ENCODE measurements around the gene CHST6. TPM values are rescaled to one million over a fixed set of nuclear protein-coding genes. Genes with fewer than 3 reads are reported as not detected.

CHST6 gene
- total RNA-seq, 1 donor from 2014 or later, result 0.02 TPM

DNA sequence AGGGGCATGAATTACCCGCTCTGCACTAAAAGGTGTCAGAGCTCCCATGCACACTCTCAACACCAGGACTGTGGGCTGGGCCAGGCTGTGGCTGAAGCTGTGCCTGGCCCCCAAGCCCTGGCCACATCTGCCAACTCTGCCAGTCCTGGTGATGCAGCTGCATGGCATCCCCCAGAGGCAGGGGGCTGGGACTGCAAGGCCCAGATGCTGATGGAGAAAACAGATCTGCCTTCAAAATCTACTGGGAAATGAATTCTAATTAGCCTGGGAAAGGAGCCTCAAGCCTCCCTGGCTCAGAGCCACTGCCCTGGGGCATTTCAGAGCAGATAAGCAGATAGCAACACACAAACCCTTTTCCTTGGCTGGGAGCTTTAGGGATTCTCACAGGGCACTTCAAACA lies 3.4 kb downstream of the CHST6 start:
- intact Hi-C loops (cut with micrococcal nuclease), result no loop called here
- CTCF ChIA-PET, result interaction anchor here (0.6 kb wide), 1 partner anchor 494 kb away, joined by 3 read pairs; no protein-coding TSS in a partner anchor
- DNase-seq (no peak), ATAC-seq (ENCODE audit: low read depth) (peak; percentile 29)
- Mint-ChIP-seq H3K27me3 (peaks cover 14% of the 10 kb centered on the region), H3K9me3 (no peaks in the 10 kb centered on the region), H3K27ac (no peak overlapping the region), H3K4me3 (no peak overlapping the region), H3K36me3 (ENCODE audit: low read depth) (no peaks in the 10 kb centered on the region), H3K4me1 (peaks cover 18% of the 10 kb centered on the region)
- TF ChIP-seq, protein P1, sequence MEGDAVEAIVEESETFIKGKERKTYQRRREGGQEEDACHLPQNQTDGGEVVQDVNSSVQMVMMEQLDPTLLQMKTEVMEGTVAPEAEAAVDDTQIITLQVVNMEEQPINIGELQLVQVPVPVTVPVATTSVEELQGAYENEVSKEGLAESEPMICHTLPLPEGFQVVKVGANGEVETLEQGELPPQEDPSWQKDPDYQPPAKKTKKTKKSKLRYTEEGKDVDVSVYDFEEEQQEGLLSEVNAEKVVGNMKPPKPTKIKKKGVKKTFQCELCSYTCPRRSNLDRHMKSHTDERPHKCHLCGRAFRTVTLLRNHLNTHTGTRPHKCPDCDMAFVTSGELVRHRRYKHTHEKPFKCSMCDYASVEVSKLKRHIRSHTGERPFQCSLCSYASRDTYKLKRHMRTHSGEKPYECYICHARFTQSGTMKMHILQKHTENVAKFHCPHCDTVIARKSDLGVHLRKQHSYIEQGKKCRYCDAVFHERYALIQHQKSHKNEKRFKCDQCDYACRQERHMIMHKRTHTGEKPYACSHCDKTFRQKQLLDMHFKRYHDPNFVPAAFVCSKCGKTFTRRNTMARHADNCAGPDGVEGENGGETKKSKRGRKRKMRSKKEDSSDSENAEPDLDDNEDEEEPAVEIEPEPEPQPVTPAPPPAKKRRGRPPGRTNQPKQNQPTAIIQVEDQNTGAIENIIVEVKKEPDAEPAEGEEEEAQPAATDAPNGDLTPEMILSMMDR (IDR thresholded peaks at IDR 0.05), result no peak
- POLR2A ChIA-PET, result no interaction called here

DNA sequence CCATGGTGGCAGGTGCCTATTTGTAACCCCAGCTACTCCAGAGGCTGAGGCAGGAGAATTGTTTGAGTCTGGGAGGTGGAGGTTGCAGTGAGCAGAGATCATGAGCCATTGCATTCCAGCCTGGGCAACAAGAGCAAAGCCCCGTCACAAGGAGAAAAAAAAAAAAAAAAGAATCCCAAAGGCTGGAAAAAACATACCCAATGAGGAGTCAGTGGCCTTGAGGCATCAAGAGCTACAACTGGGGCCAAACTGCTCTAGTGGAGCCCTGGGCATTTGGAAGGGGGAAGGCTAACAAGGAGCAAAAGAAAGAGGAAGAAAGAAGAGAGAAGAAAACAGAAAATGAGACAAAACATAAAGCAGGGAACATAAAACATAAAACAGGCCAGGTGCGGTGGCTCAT lies 6.9 kb downstream of the CHST6 start:
- Mint-ChIP-seq H3K36me3 (ENCODE audit: low read depth) (no peaks in the 10 kb centered on the region), H3K27me3 (no peaks in the 10 kb centered on the region), H3K9me3 (no peaks in the 10 kb centered on the region), H3K4me3 (no peak overlapping the region), H3K27ac (no peak overlapping the region), H3K4me1 (peaks cover 35% of the 10 kb centered on the region)
- CTCF ChIA-PET, result no interaction called here
- POLR2A ChIA-PET, result no interaction called here
- TF ChIP-seq, protein P1 (IDR thresholded peaks at IDR 0.05), result no peak
- intact Hi-C loops (cut with micrococcal nuclease), result no loop called here
- DNase-seq (no peak), ATAC-seq (ENCODE audit: low read depth) (no peak)

DNA sequence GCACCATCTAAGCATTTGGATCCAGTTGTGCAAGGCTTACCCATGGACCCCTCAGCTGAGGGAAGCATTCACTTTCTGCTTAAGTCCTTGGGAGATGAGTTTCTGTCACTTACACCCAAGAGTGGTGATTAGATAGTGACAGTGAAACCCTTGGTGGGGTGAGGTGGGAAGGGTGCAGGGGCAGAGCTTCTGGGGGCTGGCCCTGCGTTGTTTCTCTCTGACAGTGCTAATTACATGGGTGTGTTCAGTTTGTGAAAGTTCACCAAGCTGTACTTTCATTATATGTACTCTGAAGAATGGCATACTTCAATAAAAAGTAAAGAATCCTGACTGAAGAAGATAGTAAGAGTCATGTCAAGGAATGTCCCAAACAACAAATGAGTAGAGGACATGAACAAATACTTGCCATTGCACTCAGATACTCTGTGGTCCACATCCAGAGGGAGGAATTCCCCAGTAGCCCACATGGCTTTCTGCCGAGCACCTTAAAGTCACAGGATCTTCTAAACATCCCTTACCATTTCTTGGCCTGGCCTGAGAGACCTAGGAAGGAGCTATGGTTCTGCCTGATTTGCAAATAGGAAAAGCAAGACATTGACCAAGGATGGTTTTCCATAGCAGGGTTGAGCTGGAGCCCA lies 8.4 kb downstream of the CHST6 start:
- Mint-ChIP-seq H3K27me3 (no peaks in the 10 kb centered on the region), H3K9me3 (no peaks in the 10 kb centered on the region), H3K4me1 (peaks cover 35% of the 10 kb centered on the region), H3K36me3 (ENCODE audit: low read depth) (no peaks in the 10 kb centered on the region), H3K27ac (no peak overlapping the region), H3K4me3 (no peak overlapping the region)
- ATAC-seq (ENCODE audit: low read depth) (no peak), DNase-seq (no peak)
- CTCF ChIA-PET, result no interaction called here
- POLR2A ChIA-PET, result no interaction called here
- TF ChIP-seq, protein P1 (IDR thresholded peaks at IDR 0.05), result no peak
- intact Hi-C loops (cut with micrococcal nuclease), result no loop called here

DNA sequence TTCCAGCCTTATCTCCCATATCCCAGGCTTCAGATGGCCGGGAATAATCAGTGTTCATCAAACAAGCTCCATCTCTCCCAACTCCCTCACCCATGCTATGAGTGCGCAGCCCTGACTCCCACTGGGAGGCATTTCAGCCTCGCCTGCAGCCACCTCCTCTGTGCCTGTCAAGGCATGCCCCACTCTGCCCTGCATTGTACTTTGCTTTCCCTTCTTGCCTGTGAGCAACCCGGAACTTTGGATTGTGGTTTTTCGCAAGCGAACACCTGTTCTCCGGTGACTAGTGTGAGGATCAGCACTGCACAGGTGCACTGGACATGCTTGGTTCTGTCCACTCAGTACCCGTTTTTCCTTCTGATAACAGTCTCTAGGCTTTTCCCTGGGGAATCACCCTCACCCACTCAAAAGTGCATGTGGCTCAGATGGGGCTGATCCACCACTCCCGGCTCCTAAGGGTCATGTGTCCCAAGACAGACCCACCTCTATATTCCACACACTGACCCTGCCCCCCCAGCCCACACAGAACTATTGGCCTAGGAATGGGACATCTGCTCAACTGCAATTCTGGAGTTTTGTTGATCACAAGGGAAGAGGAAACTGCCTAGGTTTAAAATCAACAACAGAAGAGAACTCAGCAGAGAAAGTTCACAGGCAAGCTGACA lies 9.1 kb downstream of the CHST6 start:
- TF ChIP-seq, protein P1 (IDR thresholded peaks at IDR 0.05), result no peak
- ATAC-seq (ENCODE audit: low read depth) (no peak), DNase-seq (no peak)
- ChIA-PET POLR2A (interaction anchor here (1.1 kb wide), 1 partner anchor 120 kb away, joined by 4 read pairs; no protein-coding TSS in a partner anchor), CTCF (interaction anchor here (1.1 kb wide), 1 partner anchor 8 kb away, joined by 3 read pairs; no protein-coding TSS in a partner anchor)
- Mint-ChIP-seq H3K36me3 (ENCODE audit: low read depth) (no peaks in the 10 kb centered on the region), H3K4me1 (peaks cover 35% of the 10 kb centered on the region), H3K27me3 (no peaks in the 10 kb centered on the region), H3K9me3 (no peaks in the 10 kb centered on the region), H3K4me3 (no peak overlapping the region), H3K27ac (no peak overlapping the region)
- intact Hi-C loops (cut with micrococcal nuclease), result no loop called here

DNA sequence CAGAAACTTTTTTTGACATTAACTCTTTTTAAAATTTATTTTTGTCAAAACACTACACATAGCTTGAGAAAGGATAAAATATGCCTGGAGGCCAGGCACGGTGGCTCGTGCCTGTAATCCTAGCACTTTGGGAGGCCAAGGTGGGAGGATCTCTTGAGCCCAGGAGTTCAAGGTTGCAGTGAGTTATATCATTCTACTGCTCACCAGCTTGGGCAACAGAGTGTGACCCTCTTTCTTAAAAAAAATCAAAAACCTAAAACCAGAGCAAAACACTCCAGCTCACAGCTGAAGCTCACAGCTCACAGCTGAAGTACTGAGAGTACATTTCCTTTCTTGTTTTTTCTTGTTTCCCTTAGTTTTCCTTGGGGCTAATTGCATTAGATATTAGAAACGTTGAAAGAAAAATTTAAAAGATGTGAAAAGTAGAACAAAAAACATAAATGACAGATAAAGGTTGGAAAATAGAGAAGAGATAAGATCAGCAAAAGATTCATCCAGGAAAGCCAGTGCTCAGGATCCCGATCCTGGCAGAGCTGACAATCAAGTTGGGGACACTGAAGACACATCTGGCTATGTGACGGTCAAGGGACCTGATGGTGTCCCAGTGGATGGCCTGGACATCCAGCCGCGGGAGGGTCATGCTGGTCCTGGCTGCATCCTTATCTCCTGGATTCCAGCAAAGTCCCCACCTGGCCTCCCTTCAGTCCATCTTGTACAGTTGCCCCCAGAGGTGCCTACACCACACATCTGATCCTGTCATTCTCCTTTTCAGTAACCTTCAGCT lies 9.8 kb downstream of the CHST6 start:
- no peaks in the 10 kb centered on the region for H3K9me3 Mint-ChIP-seq
- peak overlapping the region; percentile 31 for H3K27ac Mint-ChIP-seq
- H3K4me3 Mint-ChIP-seq, result no peak overlapping the region
- TF ChIP-seq, protein P1 (IDR thresholded peaks at IDR 0.05), result no peak
- no peaks in the 10 kb centered on the region for H3K36me3 Mint-ChIP-seq (ENCODE audit: low read depth)
- no peaks in the 10 kb centered on the region for H3K27me3 Mint-ChIP-seq
- peaks cover 35% of the 10 kb centered on the region for H3K4me1 Mint-ChIP-seq
- CTCF ChIA-PET, result interaction anchor here (1.1 to 1.4 kb wide), 2 partner anchors 9 to 13 kb away, joined by 3 to 4 read pairs; no protein-coding TSS in a partner anchor
- DNase-seq, result no peak
- intact Hi-C loops (cut with micrococcal nuclease), result no loop called here
- peak; percentile 73 for ATAC-seq (ENCODE audit: low read depth)
- POLR2A ChIA-PET, result interaction anchor here (0.6 to 1.1 kb wide), 2 partner anchors 17 to 121 kb away, joined by 4 to 5 read pairs; no protein-coding TSS in a partner anchor
